HG03139 (cell line): Measurements from ENCODE around the gene ADAMTS6.
"Not testable (repeated sequence)": the region's sequence is repeated elsewhere in the genome, so short reads cannot be mapped to it uniquely, and the experiment has no call there.

ENCODE experiments used
- ATAC-seq: cut with Tn5 transposase; IDR thresholded peaks from one replicate; pipeline ENCODE4 v1.9.1; 2021; ENCODE audit not compliant: unreplicated experiment

The ADAMTS6 gene

DNA sequence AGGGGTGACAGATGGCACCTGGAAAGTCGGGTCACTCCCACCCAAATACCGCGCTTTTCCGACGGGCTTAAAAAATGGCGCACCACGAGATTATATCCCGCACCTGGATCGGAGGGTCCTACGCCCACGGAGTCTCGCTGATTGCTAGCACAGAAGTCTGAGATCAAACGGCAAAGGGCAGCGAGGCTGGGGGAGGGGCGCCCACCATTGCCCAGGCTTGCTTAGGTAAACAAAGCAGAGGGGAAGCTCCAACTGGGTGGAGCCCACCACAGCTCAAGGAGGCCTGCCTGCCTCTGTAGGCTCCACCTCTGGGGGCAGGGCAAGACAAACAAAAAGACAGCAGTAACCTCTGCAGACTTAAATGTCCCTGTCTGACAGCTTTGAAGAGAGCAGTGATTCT, 111.2 kb downstream of the ADAMTS6 start:
- ATAC-seq: not testable (repeated sequence)

DNA sequence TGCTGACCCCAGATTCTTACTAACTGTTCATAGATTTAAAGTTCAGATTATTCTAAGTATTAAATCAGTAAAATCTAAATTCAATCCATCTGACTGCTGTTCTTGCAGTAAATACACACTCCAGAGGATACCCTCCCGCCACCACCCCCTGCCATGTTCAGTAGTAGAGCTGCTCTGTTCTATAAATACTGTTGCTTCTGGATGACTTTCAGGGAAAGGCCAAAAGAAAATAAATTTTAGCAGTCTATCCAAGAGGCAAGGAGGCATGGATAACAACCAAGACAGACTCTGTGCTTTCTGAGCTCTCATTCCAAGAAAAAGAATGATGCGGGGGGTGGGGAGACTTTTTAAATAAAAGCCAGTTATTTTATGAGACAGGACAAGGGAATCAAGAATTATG, 115.1 kb downstream of the ADAMTS6 start:
- no peak for ATAC-seq

DNA sequence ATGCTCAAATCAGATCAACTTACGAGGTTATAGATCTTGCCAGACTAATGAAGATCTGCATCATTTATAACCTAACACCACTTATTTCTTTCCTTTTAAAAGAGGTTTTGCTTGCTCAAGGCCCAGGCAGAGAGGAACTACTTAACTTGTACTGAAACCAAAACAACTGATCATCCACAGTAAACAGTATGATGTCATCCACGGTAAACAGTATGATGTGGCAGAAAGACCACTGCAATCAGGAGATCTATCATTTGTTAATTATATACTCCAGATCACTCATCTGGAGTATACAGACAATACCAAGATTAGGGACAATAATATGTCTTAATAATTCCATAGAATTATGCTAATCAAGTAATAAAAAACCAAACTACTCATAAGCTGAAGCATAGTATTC, 116.8 kb downstream of the ADAMTS6 start:
- no peak for ATAC-seq

DNA sequence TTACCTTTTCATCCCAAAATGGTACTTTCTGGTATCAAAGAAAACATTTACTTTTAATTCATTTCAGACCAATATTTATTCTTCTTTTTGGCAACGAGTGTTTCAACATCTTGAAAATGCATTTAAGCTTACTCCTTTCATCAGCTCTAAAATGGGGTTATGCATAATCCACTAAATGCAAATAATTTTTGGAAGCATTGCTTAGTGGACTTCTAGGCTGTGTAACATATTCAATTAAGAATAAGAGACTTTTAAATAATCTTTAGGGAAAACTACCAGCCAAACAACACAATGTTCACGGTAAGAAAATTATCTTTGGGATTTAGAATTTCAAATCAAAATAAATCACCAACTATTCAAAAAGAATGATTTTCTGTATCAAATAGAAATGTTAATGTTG, 118.2 kb downstream of the ADAMTS6 start:
- ATAC-seq: no peak

DNA sequence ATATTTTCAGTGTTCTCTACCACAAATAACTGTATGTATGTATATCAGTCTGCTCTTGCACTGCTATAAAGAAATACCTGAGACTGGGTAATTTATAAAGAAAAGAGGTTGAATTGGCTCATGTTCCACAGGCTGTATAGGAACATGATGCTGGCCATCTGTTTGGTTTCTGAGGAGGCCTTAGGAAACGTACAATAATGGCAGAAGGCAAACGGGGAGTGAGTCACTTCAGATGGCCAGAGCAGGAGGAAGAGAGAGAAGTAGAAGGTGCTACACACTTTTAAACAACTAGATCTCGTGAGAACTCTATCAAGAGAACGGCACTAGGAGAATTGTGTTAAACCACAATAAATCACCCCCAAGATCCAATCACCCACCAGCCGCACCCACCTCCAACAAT, 121.7 kb downstream of the ADAMTS6 start:
- no peak for ATAC-seq

DNA sequence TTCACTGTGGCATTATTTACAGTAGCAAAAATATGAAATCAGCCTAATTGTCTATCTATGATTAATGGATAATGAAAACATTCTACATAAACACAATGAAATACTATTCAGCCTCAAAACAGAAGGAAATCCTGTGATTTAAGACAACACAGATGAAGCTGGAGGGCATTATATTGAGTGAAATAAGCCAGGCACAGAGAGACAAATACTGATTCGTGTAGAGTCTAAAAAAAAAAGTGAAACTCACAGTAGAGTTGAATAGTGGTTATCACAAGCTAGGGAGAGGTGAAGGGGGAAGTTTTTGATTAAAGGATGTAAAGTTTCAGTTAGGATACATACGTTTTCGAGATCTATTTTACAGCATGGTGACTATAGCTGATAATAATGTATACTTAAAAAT, 122.2 kb downstream of the ADAMTS6 start:
- ATAC-seq: no peak

DNA sequence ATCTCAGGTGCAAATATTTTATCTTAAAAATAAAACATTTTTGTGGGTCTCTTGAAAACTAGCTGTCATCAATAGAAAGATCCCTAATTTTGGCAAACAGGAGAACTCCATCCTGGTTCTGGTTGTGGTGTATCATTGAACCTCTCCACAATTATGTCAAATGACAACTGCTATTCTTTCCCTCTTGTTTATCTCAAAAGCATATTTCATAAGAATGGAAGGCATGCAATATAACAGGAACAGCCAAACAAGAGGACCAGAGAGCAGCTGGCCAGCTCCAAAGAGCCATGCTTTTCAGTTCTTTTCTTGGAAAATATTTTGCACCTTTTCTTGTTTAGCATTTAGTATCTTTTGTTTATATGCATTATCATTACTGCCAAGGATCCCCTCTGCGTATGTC, 125.4 kb downstream of the ADAMTS6 start:
- no peak for ATAC-seq

DNA sequence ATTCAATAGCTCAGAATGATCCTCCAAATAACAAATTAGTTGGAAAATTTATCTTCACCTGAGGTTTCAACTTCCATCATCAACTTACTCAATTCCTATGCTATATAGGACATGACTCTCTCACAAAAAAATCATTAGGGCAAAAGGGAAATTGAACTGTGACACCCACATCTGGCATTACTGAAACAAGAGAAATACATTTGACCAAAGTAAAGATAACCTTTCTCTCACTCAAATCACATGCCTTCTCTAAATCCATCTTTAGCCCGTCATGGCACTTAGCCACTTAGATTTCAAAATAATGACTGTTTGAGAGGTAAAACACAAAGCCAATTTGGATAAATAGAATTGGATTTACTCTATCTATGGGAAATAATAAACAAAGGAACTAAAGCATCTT, 126.4 kb downstream of the ADAMTS6 start:
- ATAC-seq: no peak

DNA sequence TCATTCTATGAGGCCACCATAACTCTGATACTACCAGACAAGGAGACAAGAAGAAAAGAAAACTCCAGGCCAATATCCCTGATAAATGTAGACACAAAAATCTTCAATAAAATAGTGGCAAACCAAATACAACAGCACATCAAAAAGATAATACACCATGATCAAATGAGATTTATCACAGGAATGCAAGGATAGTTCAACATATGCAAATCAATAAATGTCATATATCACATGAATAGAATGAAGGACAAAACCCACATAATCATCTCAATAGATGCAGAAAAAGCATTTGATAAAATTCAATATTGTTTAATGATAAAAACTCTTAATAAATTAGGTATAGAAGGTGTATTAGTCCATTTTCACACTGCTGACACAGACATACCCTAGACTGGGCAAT, 139.9 kb downstream of the ADAMTS6 start:
- ATAC-seq: no peak

DNA sequence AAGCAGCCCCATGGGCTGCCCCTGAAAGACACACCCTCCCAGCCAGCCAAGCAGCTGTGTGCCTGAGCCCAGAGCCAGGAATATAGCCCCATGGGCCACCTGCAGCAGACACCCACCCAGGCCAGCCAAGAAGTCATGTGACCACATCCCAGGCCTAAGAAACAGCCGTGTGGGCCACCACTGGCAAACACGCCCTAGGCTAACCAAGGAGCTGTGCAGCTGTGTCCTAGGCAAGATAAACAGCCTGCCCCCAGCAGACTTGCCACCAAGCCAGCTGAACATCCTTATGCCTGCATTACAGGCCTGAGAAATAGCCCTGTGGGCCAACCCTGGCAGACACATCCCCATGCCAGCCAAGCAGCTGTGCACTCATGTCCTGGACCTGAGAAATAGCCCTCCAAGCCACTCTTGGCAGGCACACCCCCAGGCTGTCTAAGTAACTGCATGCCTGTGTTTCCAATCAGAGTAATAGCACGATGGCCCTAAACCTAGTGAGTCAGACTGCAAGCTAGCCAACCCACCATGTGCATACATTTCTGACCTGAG, 143.0 kb downstream of the ADAMTS6 start:
- no peak for ATAC-seq

DNA sequence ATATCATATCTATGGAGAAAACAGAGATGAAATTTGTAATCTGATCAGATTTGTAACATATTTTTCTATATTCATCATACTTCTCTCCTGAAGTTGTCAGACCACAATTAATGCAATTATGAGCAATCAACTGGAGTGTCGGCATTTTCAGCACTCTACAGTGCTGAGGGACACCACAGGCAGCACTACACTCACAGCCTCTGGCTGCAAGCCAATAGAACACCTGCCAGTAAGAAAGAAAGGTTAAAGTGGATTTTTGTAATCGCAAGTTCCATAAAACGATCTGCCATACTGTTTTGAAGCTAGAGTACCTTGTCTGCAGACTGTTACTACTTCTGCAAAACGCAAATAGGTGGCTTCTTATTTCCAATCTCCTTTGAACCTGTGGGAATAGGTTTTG, 147.6 kb downstream of the ADAMTS6 start:
- no peak for ATAC-seq

DNA sequence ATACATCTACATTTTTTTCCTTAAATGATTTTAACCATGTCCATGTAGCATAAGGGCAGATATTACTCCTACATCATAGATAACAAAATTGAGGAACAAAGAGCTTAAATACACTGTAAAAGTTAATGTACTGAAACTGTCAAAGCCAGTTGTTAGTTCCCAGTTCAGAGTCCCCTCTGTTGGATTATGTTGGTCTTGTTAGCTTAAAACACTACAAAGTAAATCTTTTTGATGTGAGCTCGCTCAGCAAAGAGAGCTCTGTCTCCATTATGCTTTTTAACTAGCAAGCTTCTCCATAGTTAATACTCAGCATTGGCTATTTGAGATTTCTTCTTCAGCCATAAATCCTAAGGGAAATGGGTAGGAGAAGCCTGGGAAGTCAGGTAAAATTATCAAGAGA, 149.1 kb downstream of the ADAMTS6 start:
- ATAC-seq: no peak

DNA sequence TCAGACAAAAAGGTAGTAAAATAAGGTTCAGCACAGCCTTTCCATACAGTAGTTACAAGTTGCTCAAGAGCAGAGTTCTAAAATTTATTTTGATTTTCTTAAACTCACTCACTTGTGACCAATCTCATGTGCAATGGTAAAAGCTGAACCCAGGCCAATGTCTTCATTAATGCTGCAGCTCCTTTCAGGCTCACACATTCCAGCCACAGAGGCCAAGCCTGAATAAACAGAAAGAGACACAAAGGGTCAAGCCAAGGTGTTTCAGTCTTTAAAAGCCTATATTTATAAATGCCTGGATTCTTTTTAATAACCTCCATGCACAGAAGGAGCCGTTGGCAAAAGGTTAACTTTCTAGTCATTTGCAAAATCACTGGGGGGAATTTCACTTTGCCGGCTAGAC, 152.5 kb downstream of the ADAMTS6 start:
- no peak for ATAC-seq

DNA sequence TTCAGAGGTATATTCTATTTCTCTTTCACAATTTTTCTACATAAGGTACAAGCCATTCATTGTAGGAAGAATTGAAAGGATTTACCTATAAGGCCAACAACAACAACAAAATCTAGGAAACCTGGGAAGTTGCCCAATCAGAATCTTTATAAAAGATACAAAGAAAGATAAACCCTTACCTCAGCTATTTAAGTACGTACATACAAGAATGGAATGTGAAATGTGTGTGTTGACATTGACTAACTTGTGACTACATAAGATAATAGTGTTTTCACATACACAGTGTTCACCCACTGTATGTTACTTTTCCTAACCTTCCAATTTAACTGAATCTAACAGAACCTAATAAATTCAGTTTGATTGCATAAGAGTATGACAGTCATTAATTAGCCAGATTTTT, 154.1 kb downstream of the ADAMTS6 start:
- no peak for ATAC-seq

DNA sequence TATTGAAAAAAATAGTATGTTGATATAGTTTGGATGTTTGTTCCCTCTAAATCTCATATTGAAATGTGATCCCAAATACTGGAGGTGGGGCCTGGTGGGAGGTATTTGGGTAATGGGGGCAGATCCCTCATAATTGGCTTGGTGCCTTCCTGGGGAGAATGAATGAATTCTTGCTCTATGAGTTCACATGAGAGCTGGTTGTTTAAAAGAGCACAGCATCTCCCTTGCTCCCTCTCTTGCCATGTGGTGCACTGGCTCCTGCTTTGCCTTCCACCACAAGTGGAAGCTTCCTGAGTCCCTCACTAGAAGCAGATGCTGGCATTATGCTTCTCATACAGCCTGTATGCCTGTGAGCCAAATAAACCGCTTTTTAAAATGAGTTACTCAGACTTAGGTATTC, 154.8 kb downstream of the ADAMTS6 start:
- ATAC-seq: no peak

DNA sequence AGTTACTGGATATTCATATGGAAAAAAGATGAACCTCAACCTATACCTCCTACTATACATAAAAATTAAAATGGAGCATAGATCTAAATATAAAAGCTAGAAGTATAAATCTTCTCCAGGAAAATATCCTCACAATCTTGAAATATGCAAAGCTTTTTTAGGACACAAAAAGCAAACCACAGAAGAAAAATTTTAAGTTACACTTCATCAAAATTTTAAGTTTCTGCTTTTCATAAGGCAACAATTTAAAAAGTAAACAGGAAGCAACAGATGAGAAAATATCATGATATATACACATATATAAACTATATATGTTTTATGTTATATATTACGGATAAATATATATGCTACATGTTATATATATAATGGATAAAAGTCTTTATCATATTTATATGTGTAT, 157.5 kb downstream of the ADAMTS6 start:
- ATAC-seq: no peak

DNA sequence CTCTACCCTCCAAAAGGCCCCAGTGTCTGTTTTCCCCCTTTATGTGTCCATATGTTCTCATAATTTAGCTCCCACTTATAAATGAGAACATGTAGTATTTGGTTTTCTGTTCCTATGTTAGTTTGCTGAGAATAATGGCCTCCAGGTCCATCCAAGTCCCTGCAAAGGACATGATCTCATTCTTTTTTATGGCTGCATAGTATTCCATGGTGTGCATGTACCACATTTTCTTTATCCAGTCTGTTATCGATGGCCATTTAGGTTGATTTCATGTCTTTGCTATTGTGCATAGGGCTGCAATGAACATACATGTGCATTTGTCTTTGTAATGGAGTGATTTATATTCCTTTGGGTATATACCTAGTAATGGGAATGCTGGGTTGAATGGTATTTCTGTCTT, 161.0 kb downstream of the ADAMTS6 start:
- ATAC-seq: not testable (repeated sequence)

DNA sequence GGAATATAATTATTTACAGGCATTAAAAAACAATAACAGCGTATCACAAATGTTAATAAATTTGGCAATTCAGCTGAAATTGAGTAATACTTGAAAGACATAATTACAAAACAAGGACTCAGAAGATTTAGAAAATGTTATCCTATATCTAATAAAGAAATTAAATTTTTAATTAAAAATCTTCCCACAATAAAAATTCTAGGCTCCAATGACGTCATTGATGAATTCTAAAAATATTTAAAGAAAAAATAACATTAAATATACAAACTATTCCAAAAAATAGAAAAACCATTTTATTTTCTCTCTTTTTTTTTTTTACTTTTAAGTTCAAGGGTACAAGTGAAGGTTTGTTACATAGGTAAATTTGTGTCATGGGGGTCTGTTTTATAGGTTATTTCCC, 161.5 kb downstream of the ADAMTS6 start:
- ATAC-seq: no peak

DNA sequence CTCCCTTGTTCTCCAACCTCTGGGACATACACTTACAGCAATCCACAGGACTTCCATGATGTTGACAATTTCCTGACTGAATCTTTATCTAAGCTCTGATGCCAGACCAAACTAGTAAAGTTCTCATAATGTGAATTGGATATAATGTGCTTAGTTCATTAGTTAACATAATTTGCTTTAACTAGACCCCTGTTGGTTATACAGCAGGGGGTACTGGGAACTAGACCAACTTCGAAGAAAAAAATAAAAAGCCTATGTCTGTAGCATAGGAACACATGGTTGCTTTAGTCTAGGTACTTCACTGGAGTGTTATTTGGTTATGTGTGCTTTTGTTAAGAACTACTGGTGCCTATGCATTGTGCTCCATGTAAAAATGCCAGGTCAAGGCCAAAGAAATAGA, 173.8 kb downstream of the ADAMTS6 start:
- ATAC-seq: no peak

DNA sequence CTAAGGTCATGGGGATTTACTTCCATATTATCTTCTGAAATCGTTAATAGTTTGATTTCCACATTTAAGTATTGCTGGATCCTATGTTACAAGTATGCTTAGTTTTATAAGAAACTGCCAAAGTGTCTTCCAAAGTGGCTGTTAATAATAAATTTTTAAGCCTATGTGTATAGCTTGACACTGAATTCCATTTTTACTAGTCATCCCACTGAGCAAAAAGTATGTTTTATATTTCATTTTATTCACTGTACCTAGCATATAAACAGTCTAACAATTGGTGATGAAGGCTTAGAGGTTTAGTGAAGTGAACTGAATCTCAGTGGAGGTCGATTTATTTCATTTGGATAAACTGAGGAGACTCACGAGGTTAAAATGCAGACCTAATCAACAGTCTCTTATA, 174.6 kb downstream of the ADAMTS6 start:
- no peak for ATAC-seq

DNA sequence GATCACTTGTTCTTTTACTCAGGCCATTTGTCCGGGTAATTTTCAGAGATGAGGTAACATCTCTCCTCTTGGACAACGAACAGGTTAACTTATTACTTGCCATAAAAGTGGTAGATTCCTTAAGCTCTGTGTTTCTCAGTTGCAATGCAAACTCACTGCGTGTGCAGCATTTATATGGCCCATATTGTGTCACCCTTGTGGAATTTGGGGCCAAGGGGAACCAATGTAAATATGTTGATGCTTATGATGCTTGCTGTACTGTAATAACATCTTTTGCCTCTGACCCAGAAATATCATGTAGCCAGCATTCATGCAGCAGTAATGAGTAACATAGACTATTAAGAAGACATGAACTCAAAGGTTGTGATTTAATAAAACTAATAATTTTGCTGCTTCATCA, 175.8 kb downstream of the ADAMTS6 start:
- ATAC-seq: no peak

DNA sequence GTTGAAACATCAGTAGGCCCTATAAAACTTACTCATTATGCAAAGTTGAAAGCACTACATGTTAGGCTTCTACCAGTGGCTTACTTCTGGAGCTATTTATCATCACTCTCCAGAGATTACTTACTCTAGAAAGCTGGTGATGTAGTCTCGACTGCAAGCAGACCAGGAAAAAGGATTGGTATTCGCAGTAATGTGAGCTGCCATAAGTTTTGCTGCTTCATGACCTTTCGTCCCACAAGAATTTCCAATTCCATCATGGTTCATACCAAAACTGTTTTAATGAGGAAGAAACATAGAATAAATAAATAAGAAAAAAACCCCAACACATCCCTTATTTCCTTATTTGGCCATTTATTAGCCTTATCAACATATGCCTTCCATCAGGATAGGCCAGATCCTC, 181.9 kb downstream of the ADAMTS6 start:
- ATAC-seq: no peak

DNA sequence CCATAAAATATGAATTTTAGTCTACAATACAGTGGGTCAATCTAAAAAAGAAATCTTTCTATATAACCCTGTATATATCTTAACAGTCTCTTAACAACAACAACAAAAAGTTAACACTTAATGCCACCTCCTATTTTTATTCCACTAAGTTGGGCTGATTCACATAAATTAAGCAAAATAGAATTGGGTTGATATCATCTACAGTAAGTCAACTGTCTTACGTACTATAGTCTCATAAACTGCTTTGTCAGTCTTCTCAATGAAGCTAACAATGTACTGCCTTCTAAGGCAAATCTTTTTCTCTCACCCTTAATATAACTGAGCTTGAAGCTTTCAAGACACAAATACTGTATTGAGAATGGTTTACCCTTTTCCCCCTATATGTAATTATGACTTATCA, 185.7 kb downstream of the ADAMTS6 start:
- ATAC-seq: no peak

DNA sequence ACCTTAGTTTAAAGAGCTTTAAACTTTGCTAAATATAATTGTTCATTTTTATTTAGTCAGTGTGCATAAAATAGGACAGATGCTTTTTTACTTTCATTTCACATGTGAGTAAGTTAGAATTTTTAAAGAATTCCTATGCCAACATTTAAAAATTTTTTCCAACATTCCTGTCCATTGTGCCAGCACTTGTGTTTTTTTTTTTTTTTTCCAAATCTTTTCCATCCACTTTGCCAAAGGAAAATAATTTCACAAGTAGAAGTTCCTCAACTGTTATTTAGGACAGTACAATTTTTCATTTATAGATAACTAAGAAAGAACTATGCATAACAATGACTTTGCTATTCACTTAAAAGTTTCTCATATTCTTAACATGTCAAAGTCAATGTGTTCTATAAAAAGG, 189.5 kb downstream of the ADAMTS6 start:
- no peak for ATAC-seq
